ENCODE data around the gene FCMR. TPM values are rescaled to one million over a fixed set of nuclear protein-coding genes. Genes with fewer than 3 reads are reported as not detected.

Gene FCMR
- total and polyA plus RNA-seq, 8 donors, result 1.4 to 6.7 (median 2.6) TPM

- TF ChIP-seq CTCF (IDR thresholded peaks at IDR 0.05), result no peak
- Histone ChIP-seq H3K27ac (no peak overlapping the region), H3K4me1 (no peaks in the 10 kb centered on the region)
These were observed 54.0 kb downstream of the FCMR start for GRCh38 chr1:206867716-206868115.

GRCh38 chr1:206867239-206867638 is 54.5 kb downstream of the FCMR start:
- DNase-seq, result no peak
- no peaks in the 10 kb centered on the region for H3K36me3 ChIP-seq
- ATAC-seq, result no peak
- TF ChIP-seq CTCF (IDR thresholded peaks at IDR 0.05), result no peak
- H3K27me3 ChIP-seq, result no peaks in the 10 kb centered on the region
- no peaks in the 10 kb centered on the region for H3K9me3 ChIP-seq
- H3K27ac ChIP-seq, result no peak overlapping the region
- H3K4me3 ChIP-seq, result no peak overlapping the region
- no peaks in the 10 kb centered on the region for H3K4me1 ChIP-seq
- intact Hi-C loops (cut with DNase I), result no loop called here

More at GRCh38 chr1:206867716-206868115, 54.0 kb downstream of the FCMR start:
- intact Hi-C loops (cut with DNase I), result no loop called here
- no peaks in the 10 kb centered on the region for H3K36me3 ChIP-seq
- no peaks in the 10 kb centered on the region for H3K27me3 ChIP-seq
- no peak overlapping the region for H3K4me3 ChIP-seq
- no peaks in the 10 kb centered on the region for H3K9me3 ChIP-seq
- no peak for DNase-seq
- ATAC-seq, result no peak

- no peak overlapping the region for H3K4me3 ChIP-seq
- intact Hi-C loops (cut with DNase I), result no loop called here
- no peak overlapping the region for H3K27ac ChIP-seq
- H3K4me1 ChIP-seq, result no peaks in the 10 kb centered on the region
- TF ChIP-seq CTCF (IDR thresholded peaks at IDR 0.05), result no peak
- ATAC-seq (no peak), DNase-seq (no peak)
- H3K36me3 ChIP-seq, result no peaks in the 10 kb centered on the region
- H3K9me3 ChIP-seq, result no peaks in the 10 kb centered on the region
- no peaks in the 10 kb centered on the region for H3K27me3 ChIP-seq
These were observed 55.7 kb downstream of the FCMR start for GRCh38 chr1:206866062-206866461.

- Histone ChIP-seq H3K36me3 (no peaks in the 10 kb centered on the region), H3K4me3 (no peak within 1 kb of the TSS), H3K27ac (no peak within 1 kb of the TSS), H3K27me3 (peaks cover 0 to 2% of the 10 kb centered on the region in 2 donors), H3K9me3 (no peaks in the 10 kb centered on the region), H3K4me1 (no peaks in the 10 kb centered on the region)
- peak; percentile 20 to 89 (median 78) for DNase-seq
- TF ChIP-seq CTCF (IDR thresholded peaks at IDR 0.05), result peak; percentile 85
- peak; percentile 99 for ATAC-seq
- intact Hi-C loops (cut with DNase I), result no loop called here
These were observed 56.6 kb downstream of the FCMR start, which contains the start of gene IL20 for GRCh38 chr1:206864939-206865671. IL20 (plus strand) TSS chr1:206865623; CDS start chr1:206865853, 230 bp downstream.

DNA sequence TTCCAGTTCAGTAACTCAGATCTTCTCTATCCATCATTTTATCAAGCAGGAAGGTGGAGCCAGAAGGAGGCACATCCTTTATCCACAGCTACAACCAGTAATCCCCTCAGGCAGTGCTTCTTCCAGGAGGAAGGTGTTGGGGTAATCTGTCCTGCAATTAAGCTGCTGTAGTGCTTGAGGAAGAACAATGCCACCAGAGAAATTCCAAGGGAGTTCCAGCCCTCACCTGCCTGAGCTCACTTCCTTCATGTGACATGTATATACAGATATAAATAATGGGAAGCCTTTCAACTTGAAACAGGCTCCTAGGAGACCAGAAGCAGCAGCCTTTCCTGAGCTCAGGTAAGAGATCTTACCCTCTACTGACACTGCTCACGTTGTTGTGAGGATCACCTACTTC is 58.5 kb downstream of the FCMR start:
- intact Hi-C loops (cut with DNase I), result no loop called here
- TF ChIP-seq CTCF (IDR thresholded peaks at IDR 0.05), result no peak

More for the DNA sequence above, 58.5 kb downstream of the FCMR start:
- H3K27me3 ChIP-seq, result peaks cover 0 to 3% of the 10 kb centered on the region in 2 donors
- no peaks in the 10 kb centered on the region for H3K36me3 ChIP-seq
- DNase-seq (no peak), ATAC-seq (no peak)
- no peak overlapping the region for H3K27ac ChIP-seq
- H3K4me1 ChIP-seq, result peaks cover 0 to 3% of the 10 kb centered on the region in 2 donors
- no peaks in the 10 kb centered on the region for H3K9me3 ChIP-seq
- H3K4me3 ChIP-seq, result no peak overlapping the region

Measured in left lung (tissue), 10 donors.